NCI-H128 (cell line): ENCODE data around the gene HEG1.

Experiments used
- DNase-seq: peaks from one replicate; lab custom pipeline; 2025; ENCODE audit not compliant: unreplicated experiment; lab: John Stamatoyannopoulos, UW

The HEG1 gene

GRCh38 chr3:125072749-125073389 is 17.1 kb upstream of the HEG1 start:
- DNase-seq: no peak

GRCh38 chr3:125072301-125072700 is 16.5 kb upstream of the HEG1 start:
- no peak for DNase-seq

- no peak for DNase-seq
Observed at GRCh38 chr3:125069968-125070745, 14.4 kb upstream of the HEG1 start.

- no peak for DNase-seq
Observed at GRCh38 chr3:125069452-125069851, 13.7 kb upstream of the HEG1 start.

GRCh38 chr3:125068265-125068664 is 12.5 kb upstream of the HEG1 start:
- DNase-seq: no peak

GRCh38 chr3:125067225-125067624 is 11.4 kb upstream of the HEG1 start:
- DNase-seq: no peak

- DNase-seq: no peak
Observed at GRCh38 chr3:125062904-125063618, 7.3 kb upstream of the HEG1 start.

- DNase-seq: no peak
Observed at GRCh38 chr3:125061646-125062045, 5.8 kb upstream of the HEG1 start.

- DNase-seq: no peak
Observed at GRCh38 chr3:125061170-125061569, 5.4 kb upstream of the HEG1 start.

GRCh38 chr3:125059488-125060245 is 3.9 kb upstream of the HEG1 start:
- no peak for DNase-seq

- DNase-seq: no peak
Observed at GRCh38 chr3:125058959-125059358, 3.2 kb upstream of the HEG1 start.

- no peak for DNase-seq
Observed at GRCh38 chr3:125058529-125058928, 2.7 kb upstream of the HEG1 start.

- no peak for DNase-seq
Observed at GRCh38 chr3:125057186-125057850, 1.5 kb upstream of the HEG1 start.

- no peak for DNase-seq
Observed at GRCh38 chr3:125055331-125055912, 375 bp downstream of the HEG1 start.

- no peak for DNase-seq
Observed at GRCh38 chr3:125054449-125055329, 1.1 kb downstream of the HEG1 start.

GRCh38 chr3:125054062-125054448 is 1.7 kb downstream of the HEG1 start:
- DNase-seq: no peak

GRCh38 chr3:125053304-125053699 is 2.5 kb downstream of the HEG1 start:
- DNase-seq: no peak

- no peak for DNase-seq
Observed at GRCh38 chr3:125052624-125053303, 3.0 kb downstream of the HEG1 start.
